Gastroesophageal sphincter (tissue), 3 donors: ENCODE measurements around the gene COQ4.

Source experiments
- POLR2A ChIP-seq, 2 donors: fragments of 450-650 bp; IDR thresholded peaks; one replicate each; pipeline ENCODE4 v1.6.1; 2017; ENCODE audit warnings: antibody characterized with exemption in 2 of 2, mild to moderate bottlenecking in 2 of 2, moderate library complexity in 1 of 2
- POLR2AphosphoS5 ChIP-seq: sonication (generic); formaldehyde crosslinking; IDR thresholded peaks from one replicate; pipeline ENCODE4 v1.6.1; 2017; ENCODE audit warnings: antibody characterized with exemption
- TF ChIP-seq, protein P1 (sequence below), 4 experiments: fragments of 200-600 bp in 2 of 4; fragments of 450-650 bp in 2 of 4; sonication (generic) in 1 of 4; IDR thresholded peaks; one replicate each; pipeline ENCODE4 v1.5.1; 2017 to 2019; ENCODE audit warnings: antibody characterized with exemption in 4 of 4, mild to moderate bottlenecking in 2 of 4, moderate library complexity in 2 of 4

- TF ChIP-seq, protein P1, sequence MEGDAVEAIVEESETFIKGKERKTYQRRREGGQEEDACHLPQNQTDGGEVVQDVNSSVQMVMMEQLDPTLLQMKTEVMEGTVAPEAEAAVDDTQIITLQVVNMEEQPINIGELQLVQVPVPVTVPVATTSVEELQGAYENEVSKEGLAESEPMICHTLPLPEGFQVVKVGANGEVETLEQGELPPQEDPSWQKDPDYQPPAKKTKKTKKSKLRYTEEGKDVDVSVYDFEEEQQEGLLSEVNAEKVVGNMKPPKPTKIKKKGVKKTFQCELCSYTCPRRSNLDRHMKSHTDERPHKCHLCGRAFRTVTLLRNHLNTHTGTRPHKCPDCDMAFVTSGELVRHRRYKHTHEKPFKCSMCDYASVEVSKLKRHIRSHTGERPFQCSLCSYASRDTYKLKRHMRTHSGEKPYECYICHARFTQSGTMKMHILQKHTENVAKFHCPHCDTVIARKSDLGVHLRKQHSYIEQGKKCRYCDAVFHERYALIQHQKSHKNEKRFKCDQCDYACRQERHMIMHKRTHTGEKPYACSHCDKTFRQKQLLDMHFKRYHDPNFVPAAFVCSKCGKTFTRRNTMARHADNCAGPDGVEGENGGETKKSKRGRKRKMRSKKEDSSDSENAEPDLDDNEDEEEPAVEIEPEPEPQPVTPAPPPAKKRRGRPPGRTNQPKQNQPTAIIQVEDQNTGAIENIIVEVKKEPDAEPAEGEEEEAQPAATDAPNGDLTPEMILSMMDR (IDR thresholded peaks at IDR 0.05), result no peak
- TF ChIP-seq POLR2AphosphoS5, result no peak
- TF ChIP-seq POLR2A (IDR thresholded peaks at IDR 0.05), result no peak
Measured at GRCh38 chr9:128383007-128383753, 60.5 kb downstream of the COQ4 start.
